A549 (cell line): ENCODE data around the gene PRSS21. TPM values are rescaled to one million over a fixed set of nuclear protein-coding genes. Genes with fewer than 3 reads are reported as not detected.
A peak's percentile ranks its signal among the peaks of the same experiment; 100 is the strongest.

Experiments used
- ATAC-seq, 2 experiments: fragments of 200-7000 bp in 1 of 2; fragments of >200 bp in 1 of 2; cut with Nextera tagmentation in 1 of 2; cut with Tn5 transposase in 1 of 2; 3 replicates each; pipeline versions ENCODE4 v1.8.0 to v1.9.1; 2018 to 2020; ENCODE audit warnings: mild to moderate bottlenecking in 1 of 2, moderate library complexity in 1 of 2
- CTCF ChIA-PET: fragments of 300-600 bp; sonication (Branson Sonifier 250); formaldehyde crosslinking; extraction: SDS; loops from one replicate; lab custom pipeline; 2021; ENCODE audit warnings: antibody characterized with exemption, inconsistent platforms; lab: Yijun Ruan, JAX
- POLR2A ChIA-PET: fragments of 350-600 bp; formaldehyde crosslinking; extraction: SDS; loops from one replicate; lab custom pipeline; 2021; ENCODE audit warnings: antibody characterized with exemption, inconsistent platforms; lab: Yijun Ruan, JAX
- DNase-seq, 2 experiments: peaks; one replicate each; pipeline versions ENCODE4 v3.0.0 to v3.0.0-alpha.2; 2011 to 2016; ENCODE audit warnings: low read depth in 1 of 2, low spot score in 1 of 2
- FAIRE-seq: peaks from 2 replicates; lab custom pipeline; 2011; peaks lifted over from hg19 to GRCh38; lab: Jason Lieb, UNC
- H3K27ac ChIP-seq, 2 experiments: fragments of >200 bp; sonication (Bioruptor Twin); formaldehyde crosslinking; 3 replicates each; pipeline ENCODE4 v1.5.1; 2016 to 2017
- H3K4me1 ChIP-seq: fragments of >200 bp; sonication (Bioruptor Twin); formaldehyde crosslinking; 3 replicates; pipeline ENCODE4 v1.6.1; 2016
- H3K4me2 ChIP-seq: fragments of >200 bp; sonication (Bioruptor Twin); formaldehyde crosslinking; 3 replicates; pipeline ENCODE4 v1.6.1; 2016
- H3K4me3 ChIP-seq: fragments of >200 bp; sonication (Bioruptor Twin); formaldehyde crosslinking; 3 replicates; pipeline ENCODE4 v1.5.1; 2016
- H3K9me3 ChIP-seq: fragments of >200 bp; sonication (Bioruptor Twin); formaldehyde crosslinking; 3 replicates; pipeline ENCODE4 v1.6.1; 2016
- CHD4 ChIP-seq: fragments of 200-600 bp; sonication (generic); IDR thresholded peaks from 2 replicates; pipeline ENCODE4 v1.6.1; 2016; ENCODE audit warnings: antibody characterized with exemption, mild to moderate bottlenecking, borderline replicate concordance
- EP300 ChIP-seq, 2 experiments: fragments of >200 bp; sonication (Bioruptor Twin); formaldehyde crosslinking; IDR thresholded peaks; 2 replicates in 1 of 2; 3 replicates in 1 of 2; pipeline ENCODE4 v1.6.1; 2016 to 2017
- HOXA7 ChIP-seq: fragments of 250-450 bp; sonication (Bioruptor Pico); IDR thresholded peaks from 2 replicates; pipeline ENCODE4 v1.5.0; 2020; ENCODE audit warnings: mild to moderate bottlenecking, moderate library complexity
- HOXB5 ChIP-seq: fragments of 250-450 bp; sonication (Bioruptor Pico); IDR thresholded peaks from 2 replicates; pipeline ENCODE4 v1.5.0; 2020; ENCODE audit warnings: mild to moderate bottlenecking, moderate library complexity
- MAFK ChIP-seq: fragments of 450-650 bp; IDR thresholded peaks from 2 replicates; pipeline ENCODE4 v1.6.1; 2014; ENCODE audit not compliant: partially characterized antibody
- MAZ ChIP-seq: fragments of 150-350 bp; IDR thresholded peaks from 2 replicates; pipeline ENCODE4 v1.6.1; 2014; ENCODE audit warnings: antibody characterized with exemption, low read depth, low read length, borderline replicate concordance
- NR3C1 ChIP-seq: fragments of >200 bp; sonication (Bioruptor Twin); formaldehyde crosslinking; IDR thresholded peaks from 3 replicates; pipeline ENCODE4 v1.6.1; 2017
- PHF8 ChIP-seq: fragments of 200-600 bp; sonication (generic); IDR thresholded peaks from 2 replicates; pipeline ENCODE4 v1.6.1; 2016; ENCODE audit warnings: low read depth, mild to moderate bottlenecking, antibody characterized with exemption, moderate library complexity, borderline replicate concordance
- RAD21 ChIP-seq, 2 experiments: fragments of >200 bp in 1 of 2; sonication (Bioruptor Twin) in 1 of 2; formaldehyde crosslinking in 1 of 2; IDR thresholded peaks in 1 of 2; conservative IDR thresholded peaks in 1 of 2; 2 replicates in 1 of 2; 3 replicates in 1 of 2; pipeline ENCODE4 v1.6.1; 2012 to 2018; ENCODE audit warnings: inconsistent platforms in 1 of 2
- TFCP2L1 ChIP-seq: fragments of 250-450 bp; sonication (Bioruptor Pico); IDR thresholded peaks from 2 replicates; pipeline ENCODE4 v1.5.0; 2021; ENCODE audit warnings: mild to moderate bottlenecking
- ZFP36 ChIP-seq: fragments of 450-650 bp; IDR thresholded peaks from 2 replicates; pipeline ENCODE4 v1.6.1; 2014; ENCODE audit warnings: borderline replicate concordance; ENCODE audit not compliant: partially characterized antibody
- ZSCAN20 ChIP-seq: fragments of 250-450 bp; sonication (Bioruptor Pico); IDR thresholded peaks from 2 replicates; pipeline ENCODE4 v1.8.0; 2022; ENCODE audit warnings: mild to moderate bottlenecking, moderate library complexity
- whole genome bisulfite sequencing: methylation state at CpG from one replicate; pipeline ENCODE4 v1.1.6; 2017; ENCODE audit errors: missing lambda C conversion rate; 5-methylcytosine and 5-hydroxymethylcytosine counted together
- polyA plus RNA-seq, 4 experiments: library from polyadenylated mRNA; depleted of rRNA in 3 of 4; stranded (reverse); fragments of >200 nt; fragmentation: RNase III in 1 of 4; extraction: RNeasy Plus Mini Kit Qiagen cat#74134 plus additional on column Dnase treatment in 1 of 4; gene quantifications; 2 replicates in 3 of 4; 3 replicates in 1 of 4; pipeline ENCODE4 v1.2.3, GENCODE V29; 2011 to 2017
- TF ChIP-seq, protein P1 (sequence below): fragments of 450-650 bp; IDR thresholded peaks from 2 replicates; pipeline ENCODE4 v1.6.1; 2014; ENCODE audit warnings: antibody characterized with exemption
- TF ChIP-seq, protein P2 (sequence below): IDR thresholded peaks from 2 replicates; pipeline ENCODE4 v1.6.1; 2012

Gene PRSS21
- polyA plus RNA-seq, 2 of the 4 experiments (the other 2 are of a cell fraction), result 0.12 to 0.23 TPM

- Histone ChIP-seq H3K4me2 (peak overlapping the region; percentile 78; the same call in 2 of the 3 replicates), H3K27ac (peak overlapping the region in 1 of 2 experiments; percentile 78; a peak in 2 of 6 replicates), H3K4me1 (peaks cover 13% of the 10 kb centered on the region), H3K9me3 (peaks cover 5% of the 10 kb centered on the region; the same call in 1 of the 3 replicates), H3K4me3 (no peak overlapping the region)
- POLR2A ChIA-PET, result interaction anchor here (0.6 to 1.9 kb wide), 2 partner anchors 11 to 266 kb away, joined by 4 to 6 read pairs; no protein-coding TSS in a partner anchor
- no peak for DNase-seq
- ATAC-seq, result no peak
- FAIRE-seq, result no peak
- WGBS, result 80% methylated on average over 10 of the region's 24 CpGs
- TF ChIP-seq TFCP2L1, result no peak
- TF ChIP-seq, protein P1, sequence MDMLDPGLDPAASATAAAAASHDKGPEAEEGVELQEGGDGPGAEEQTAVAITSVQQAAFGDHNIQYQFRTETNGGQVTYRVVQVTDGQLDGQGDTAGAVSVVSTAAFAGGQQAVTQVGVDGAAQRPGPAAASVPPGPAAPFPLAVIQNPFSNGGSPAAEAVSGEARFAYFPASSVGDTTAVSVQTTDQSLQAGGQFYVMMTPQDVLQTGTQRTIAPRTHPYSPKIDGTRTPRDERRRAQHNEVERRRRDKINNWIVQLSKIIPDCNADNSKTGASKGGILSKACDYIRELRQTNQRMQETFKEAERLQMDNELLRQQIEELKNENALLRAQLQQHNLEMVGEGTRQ, result no peak
- CTCF ChIA-PET, result interaction anchor here (1.1 to 10.6 kb wide), 4 partner anchors 11 to 70 kb away, joined by 3 to 91 read pairs (median 15); no protein-coding TSS in a partner anchor
Observed at GRCh38 chr16:2856686-2857450, 39.8 kb downstream of the PRSS21 start.

- CTCF ChIA-PET, result interaction anchor here (0.6 to 1.9 kb wide), 5 partner anchors 7 to 67 kb away, joined by 3 to 13 read pairs (median 4); no protein-coding TSS in a partner anchor
- Histone ChIP-seq H3K4me3 (peak within 1 kb of the TSS; percentile 8), H3K9me3 (peaks cover 5% of the 10 kb centered on the region; the same call in 1 of the 3 replicates), H3K27ac (peak within 1 kb of the TSS; percentile 50 to 78; a peak in 4 of 6 replicates), H3K4me1 (peaks cover 13% of the 10 kb centered on the region), H3K4me2 (peak within 1 kb of the TSS; percentile 78)
- no peak for TF ChIP-seq CHD4
- TF ChIP-seq HOXB5 (CRISPR knock-in tag), result 0 out of 2 replicates have a peak, but pooled peaks have one; percentile 39
- ATAC-seq (peak; percentile 42 to 74), DNase-seq (no peak), FAIRE-seq (no peak)
- POLR2A ChIA-PET, result interaction anchor here (0.6 to 1.9 kb wide), 2 partner anchors 11 to 267 kb away, joined by 4 to 6 read pairs; no protein-coding TSS in a partner anchor
- WGBS, result 24% methylated on average over 31 of the region's 42 CpGs
Observed at GRCh38 chr16:2857451-2858244, 40.6 kb downstream of the PRSS21 start, which contains the start of gene PRSS22. PRSS22 (minus strand) TSS chr16:2858170; CDS start chr16:2858104, 66 bp downstream.

GRCh38 chr16:2858245-2859025 is 41.4 kb downstream of the PRSS21 start:
- H3K4me2 ChIP-seq, result peak overlapping the region; percentile 78
- peak overlapping the region; percentile 8; the same call in 2 of the 3 replicates for H3K4me3 ChIP-seq
- 29% methylated on average over 15 of the region's 23 CpGs for WGBS
- no peak for TF ChIP-seq NR3C1
- TF ChIP-seq MAZ, result no peak
- ChIA-PET CTCF (interaction anchor here (0.6 to 1.9 kb wide), 6 partner anchors 8 to 66 kb away, joined by 3 to 13 read pairs (median 4); no protein-coding TSS in a partner anchor), POLR2A (interaction anchor here (0.8 kb wide), 1 partner anchor 19 kb away, joined by 3 read pairs; no protein-coding TSS in a partner anchor)
- peaks cover 13% of the 10 kb centered on the region for H3K4me1 ChIP-seq
- peak in 1 of 2 experiments; percentile 14; a peak in 2 of 6 replicates for ATAC-seq
- no peak for DNase-seq
- peak overlapping the region; percentile 50 to 78; a peak in 4 of 6 replicates for H3K27ac ChIP-seq
- FAIRE-seq, result no peak
- peaks cover 5% of the 10 kb centered on the region; the same call in 1 of the 3 replicates for H3K9me3 ChIP-seq

GRCh38 chr16:2859686-2860265 is 42.7 kb downstream of the PRSS21 start:
- H3K4me1 ChIP-seq, result peaks cover 13% of the 10 kb centered on the region
- ATAC-seq, result no peak
- H3K4me2 ChIP-seq, result no peak overlapping the region
- 51% methylated on average over 9 of the region's 10 CpGs for WGBS
- DNase-seq, result no peak
- ChIA-PET CTCF (interaction anchor here (0.6 to 3.7 kb wide), 5 partner anchors 11 to 67 kb away, joined by 3 to 47 read pairs (median 5); no protein-coding TSS in a partner anchor), POLR2A (interaction anchor here (1.6 kb wide), 1 partner anchor 46 kb away, joined by 4 read pairs; no protein-coding TSS in a partner anchor)
- no peaks in the 10 kb centered on the region for H3K9me3 ChIP-seq
- TF ChIP-seq PHF8 (no peak), RAD21 (conservative IDR thresholded peaks at IDR 0.05 in 1 of 2, IDR thresholded peaks at IDR 0.05 in 1 of 2) (no peak), ZSCAN20 (CRISPR knock-in tag) (no peak), ZFP36 (no peak), HOXA7 (CRISPR knock-in tag) (no peak), MAZ (no peak), EP300 (IDR thresholded peaks at IDR 0.05) (no peak), MAFK (no peak)
- TF ChIP-seq, protein P2, sequence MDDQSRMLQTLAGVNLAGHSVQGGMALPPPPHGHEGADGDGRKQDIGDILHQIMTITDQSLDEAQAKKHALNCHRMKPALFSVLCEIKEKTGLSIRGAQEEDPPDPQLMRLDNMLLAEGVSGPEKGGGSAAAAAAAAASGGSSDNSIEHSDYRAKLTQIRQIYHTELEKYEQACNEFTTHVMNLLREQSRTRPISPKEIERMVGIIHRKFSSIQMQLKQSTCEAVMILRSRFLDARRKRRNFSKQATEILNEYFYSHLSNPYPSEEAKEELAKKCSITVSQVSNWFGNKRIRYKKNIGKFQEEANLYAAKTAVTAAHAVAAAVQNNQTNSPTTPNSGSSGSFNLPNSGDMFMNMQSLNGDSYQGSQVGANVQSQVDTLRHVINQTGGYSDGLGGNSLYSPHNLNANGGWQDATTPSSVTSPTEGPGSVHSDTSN, result no peak
- no peak for FAIRE-seq
- no peak overlapping the region for H3K4me3 ChIP-seq
- peak overlapping the region in 1 of 2 experiments; percentile 57; a peak in 3 of 6 replicates for H3K27ac ChIP-seq
